ENCODE measurements around the gene SLIT3.

Gene SLIT3

DNA sequence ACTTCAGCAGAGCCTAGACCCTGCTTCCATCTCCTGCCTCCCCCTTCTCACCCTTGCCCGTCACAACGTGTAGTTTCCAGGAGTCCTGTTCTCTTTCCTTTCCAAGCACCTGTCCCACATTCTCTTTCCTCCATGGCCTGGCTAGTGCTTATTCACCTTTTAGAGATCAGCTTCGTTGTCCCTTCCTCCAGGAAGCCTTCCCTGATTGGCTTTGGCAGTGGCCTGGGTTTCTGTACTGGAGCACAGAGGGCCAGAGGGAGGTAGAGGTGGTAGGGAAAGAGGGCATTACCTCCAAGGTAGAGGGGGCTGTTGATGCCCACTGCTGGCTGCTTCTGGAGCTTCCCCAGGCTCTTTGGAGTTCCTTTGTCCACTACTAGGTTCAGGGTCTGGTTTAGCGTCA, 628.1 kb downstream of the SLIT3 start:
- H3K4me3 ChIP-seq (ENCODE audit: control insufficient read depth, low read depth, low read length), result no peak overlapping the region
- TF ChIP-seq, protein P1, sequence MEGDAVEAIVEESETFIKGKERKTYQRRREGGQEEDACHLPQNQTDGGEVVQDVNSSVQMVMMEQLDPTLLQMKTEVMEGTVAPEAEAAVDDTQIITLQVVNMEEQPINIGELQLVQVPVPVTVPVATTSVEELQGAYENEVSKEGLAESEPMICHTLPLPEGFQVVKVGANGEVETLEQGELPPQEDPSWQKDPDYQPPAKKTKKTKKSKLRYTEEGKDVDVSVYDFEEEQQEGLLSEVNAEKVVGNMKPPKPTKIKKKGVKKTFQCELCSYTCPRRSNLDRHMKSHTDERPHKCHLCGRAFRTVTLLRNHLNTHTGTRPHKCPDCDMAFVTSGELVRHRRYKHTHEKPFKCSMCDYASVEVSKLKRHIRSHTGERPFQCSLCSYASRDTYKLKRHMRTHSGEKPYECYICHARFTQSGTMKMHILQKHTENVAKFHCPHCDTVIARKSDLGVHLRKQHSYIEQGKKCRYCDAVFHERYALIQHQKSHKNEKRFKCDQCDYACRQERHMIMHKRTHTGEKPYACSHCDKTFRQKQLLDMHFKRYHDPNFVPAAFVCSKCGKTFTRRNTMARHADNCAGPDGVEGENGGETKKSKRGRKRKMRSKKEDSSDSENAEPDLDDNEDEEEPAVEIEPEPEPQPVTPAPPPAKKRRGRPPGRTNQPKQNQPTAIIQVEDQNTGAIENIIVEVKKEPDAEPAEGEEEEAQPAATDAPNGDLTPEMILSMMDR (conservative IDR thresholded peaks at IDR 0.05; ENCODE audit: control insufficient read depth, insufficient read depth, low read depth, low read length), result no peak
- DNase-seq (ENCODE audit: low read depth), result no peak

DNA sequence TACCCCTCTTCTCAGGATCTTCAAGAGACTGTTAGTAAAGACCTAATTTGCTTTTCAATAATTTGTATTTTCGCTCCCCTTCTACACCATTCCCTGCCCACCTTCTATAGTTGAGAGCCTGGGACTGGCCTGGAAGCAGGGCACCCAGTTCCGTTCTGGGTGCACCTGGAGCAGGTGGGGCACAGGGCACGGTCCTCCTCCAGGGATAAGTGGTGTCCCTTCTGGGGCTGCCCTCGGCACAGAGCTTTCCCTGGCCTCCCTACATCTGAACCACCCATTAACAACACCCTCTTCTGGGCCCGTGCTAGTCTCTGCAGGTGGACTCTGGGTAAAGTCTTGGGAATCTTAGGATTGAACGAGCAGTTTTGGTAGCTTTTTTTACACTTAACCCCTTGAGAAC, 628.9 kb downstream of the SLIT3 start:
- no peak overlapping the region for H3K4me3 ChIP-seq (ENCODE audit: control insufficient read depth, low read depth, low read length)
- no peak for DNase-seq (ENCODE audit: low read depth)
- TF ChIP-seq, protein P1 (conservative IDR thresholded peaks at IDR 0.05; ENCODE audit: control insufficient read depth, insufficient read depth, low read depth, low read length), result no peak

DNA sequence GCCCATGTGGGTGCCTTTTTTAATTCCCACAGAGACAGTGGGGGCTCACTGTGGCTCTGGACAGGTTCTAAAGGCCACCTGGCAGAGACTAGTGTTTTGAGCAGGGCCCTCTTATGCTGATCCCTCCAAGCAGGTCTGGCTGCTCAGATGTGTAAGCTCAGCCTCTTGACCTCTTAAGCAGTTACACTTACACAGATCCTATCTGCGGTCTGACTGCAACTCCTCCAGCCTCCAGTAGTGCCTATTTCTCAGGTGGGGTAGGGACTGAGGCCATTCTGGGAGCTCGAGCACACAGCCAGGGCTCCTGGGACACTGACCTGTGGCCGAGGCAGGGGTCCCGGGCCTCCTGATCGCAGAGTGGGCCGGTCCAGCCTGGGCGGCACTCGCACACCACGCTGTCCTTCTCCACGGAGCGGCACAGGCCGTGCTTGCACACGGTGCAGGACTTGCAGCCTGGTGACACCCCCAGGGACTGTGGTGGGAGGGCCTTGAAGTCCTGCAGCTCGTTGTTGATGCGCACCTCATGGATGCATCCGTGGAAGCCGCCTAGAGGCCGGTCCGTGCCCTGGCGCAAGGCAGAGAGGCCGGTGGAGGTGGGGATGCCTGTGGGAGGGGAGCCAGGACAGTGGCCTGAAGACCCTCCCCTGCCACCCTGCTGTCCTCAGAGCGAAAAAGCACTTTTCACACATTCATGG, 629.9 kb downstream of the SLIT3 start:
- no peak overlapping the region for H3K4me3 ChIP-seq (ENCODE audit: control insufficient read depth, low read depth, low read length)
- no peak for DNase-seq (ENCODE audit: low read depth)
- TF ChIP-seq, protein P1 (conservative IDR thresholded peaks at IDR 0.05; ENCODE audit: control insufficient read depth, insufficient read depth, low read depth, low read length), result no peak

DNA sequence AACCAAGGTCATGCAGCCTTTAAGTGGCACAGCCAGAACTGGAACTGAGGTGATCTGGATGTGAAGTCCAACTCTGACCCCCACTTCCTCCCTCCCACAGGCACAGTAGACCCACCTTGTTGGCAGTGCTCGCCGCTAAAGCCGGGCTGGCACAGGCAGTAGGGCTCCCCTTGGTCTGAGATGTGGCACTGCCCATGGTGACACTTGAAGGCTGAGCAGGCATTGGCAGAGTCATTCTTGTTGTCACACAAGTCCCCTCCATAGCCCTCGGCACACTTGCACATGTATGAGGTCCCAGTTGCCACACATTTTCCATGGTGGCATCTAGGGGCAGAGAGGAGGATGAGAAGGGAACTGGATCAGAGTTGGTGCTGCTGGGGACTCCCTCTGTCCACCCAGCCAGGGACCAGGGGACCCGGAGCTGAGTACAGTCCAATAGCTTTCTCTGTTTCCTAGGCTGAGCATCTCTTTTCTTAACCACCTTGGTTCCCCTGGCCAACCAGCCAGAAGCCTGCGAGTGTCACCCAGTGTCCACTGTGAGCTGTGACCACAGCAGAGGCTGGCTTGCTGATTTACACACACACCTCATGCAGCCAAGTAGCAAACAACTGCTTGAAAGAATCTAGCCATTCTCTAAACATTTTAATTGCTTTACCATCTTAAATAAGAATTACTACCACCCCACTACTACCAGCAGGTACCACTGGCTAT, 631.1 kb downstream of the SLIT3 start:
- TF ChIP-seq, protein P1 (conservative IDR thresholded peaks at IDR 0.05; ENCODE audit: control insufficient read depth, insufficient read depth, low read depth, low read length), result no peak
- no peak for DNase-seq (ENCODE audit: low read depth)
- no peak overlapping the region for H3K4me3 ChIP-seq (ENCODE audit: control insufficient read depth, low read depth, low read length)

DNA sequence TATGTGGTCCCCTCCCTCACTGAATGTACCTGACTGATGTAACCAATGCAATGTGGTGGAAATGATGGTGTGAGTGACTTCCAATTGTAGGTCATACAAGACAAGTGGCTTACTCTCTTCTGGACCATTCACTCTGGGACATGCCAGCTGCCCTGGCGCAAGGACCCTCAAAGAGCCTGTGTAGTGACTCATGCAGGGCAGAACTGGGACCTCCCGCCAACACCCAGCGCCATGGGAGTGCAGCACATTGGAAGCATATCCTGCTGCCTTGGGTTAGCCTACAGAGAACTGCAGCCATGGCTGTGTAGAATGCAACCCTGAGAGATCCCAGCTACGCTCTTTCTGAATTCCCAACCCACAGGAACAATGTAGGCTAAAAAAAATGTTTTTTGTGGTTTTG, 631.8 kb downstream of the SLIT3 start:
- H3K4me3 ChIP-seq (ENCODE audit: control insufficient read depth, low read depth, low read length), result no peak overlapping the region
- no peak for DNase-seq (ENCODE audit: low read depth)
- TF ChIP-seq, protein P1 (conservative IDR thresholded peaks at IDR 0.05; ENCODE audit: control insufficient read depth, insufficient read depth, low read depth, low read length), result no peak

DNA sequence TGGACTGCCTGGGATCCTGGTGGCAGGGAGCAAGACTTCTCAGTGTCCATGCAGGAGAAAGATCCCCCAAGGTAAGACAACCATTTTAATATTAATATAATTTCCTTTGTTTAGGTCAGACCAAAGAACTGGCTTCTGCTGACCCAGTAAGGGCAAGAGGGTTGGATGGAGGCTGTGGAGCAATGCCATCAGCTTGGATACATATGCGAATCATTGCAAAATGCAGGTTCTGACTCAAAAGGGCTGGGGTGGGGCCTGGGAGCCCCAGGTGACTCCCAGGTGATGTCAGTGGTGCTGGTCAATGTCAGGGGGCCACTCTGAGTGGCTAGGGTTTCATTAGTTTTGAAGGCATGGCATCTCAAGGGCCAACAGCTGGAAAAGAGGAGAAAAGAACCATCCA, 632.9 kb downstream of the SLIT3 start:
- H3K4me3 ChIP-seq (ENCODE audit: control insufficient read depth, low read depth, low read length), result no peak overlapping the region
- TF ChIP-seq, protein P1 (conservative IDR thresholded peaks at IDR 0.05; ENCODE audit: control insufficient read depth, insufficient read depth, low read depth, low read length), result no peak
- no peak for DNase-seq (ENCODE audit: low read depth)
